T-helper 17 cell (primary cell): ENCODE results near the gene VSX1. TPM values are rescaled to one million over a fixed set of nuclear protein-coding genes. Genes with fewer than 3 reads are reported as not detected.

Experiments used
- ATAC-seq: fragments of 150-1000 bp; cut with Tn5 transposase; 2 replicates; pipeline ENCODE4 v1.10.0; 2021; ENCODE audit warnings: mild to moderate bottlenecking, moderate library complexity
- DNase-seq, 3 donors: peaks; one replicate each; pipeline versions ENCODE4 v3.0.0 to v3.0.0-alpha.2; 2020 to 2021
- H3K9me3 ChIP-seq: one replicate; pipeline ENCODE4 v1.7.0; 2013; ENCODE audit warnings: low read length, mild to moderate bottlenecking; ENCODE audit not compliant: control insufficient read depth, poor library complexity, severe bottlenecking
- H3K27ac Mint-ChIP-seq: one replicate; pipeline ENCODE4 v1.8.0; 2022; ENCODE audit warnings: mild to moderate bottlenecking, moderate library complexity, mixed read lengths
- H3K27me3 Mint-ChIP-seq: one replicate; pipeline ENCODE4 v1.8.0; 2022; ENCODE audit warnings: mixed read lengths
- H3K36me3 Mint-ChIP-seq: one replicate; pipeline ENCODE4 v1.8.0; 2022; ENCODE audit warnings: low read depth, mixed read lengths
- H3K4me1 Mint-ChIP-seq: one replicate; pipeline ENCODE4 v1.8.0; 2022; ENCODE audit warnings: mild to moderate bottlenecking, mixed read lengths
- H3K4me3 Mint-ChIP-seq: one replicate; pipeline ENCODE4 v1.8.0; 2022; ENCODE audit warnings: mild to moderate bottlenecking, moderate library complexity, mixed read lengths
- total RNA-seq, 4 donors: library from RNA in 2 of 4; stranded (reverse) in 2 of 4; gene quantifications; one replicate each; pipeline ENCODE4 v1.2.3 and lab custom pipeline; 2022 to 2026

Gene VSX1
- total RNA-seq, 2 donors from 2014 or later, result not detected

DNA sequence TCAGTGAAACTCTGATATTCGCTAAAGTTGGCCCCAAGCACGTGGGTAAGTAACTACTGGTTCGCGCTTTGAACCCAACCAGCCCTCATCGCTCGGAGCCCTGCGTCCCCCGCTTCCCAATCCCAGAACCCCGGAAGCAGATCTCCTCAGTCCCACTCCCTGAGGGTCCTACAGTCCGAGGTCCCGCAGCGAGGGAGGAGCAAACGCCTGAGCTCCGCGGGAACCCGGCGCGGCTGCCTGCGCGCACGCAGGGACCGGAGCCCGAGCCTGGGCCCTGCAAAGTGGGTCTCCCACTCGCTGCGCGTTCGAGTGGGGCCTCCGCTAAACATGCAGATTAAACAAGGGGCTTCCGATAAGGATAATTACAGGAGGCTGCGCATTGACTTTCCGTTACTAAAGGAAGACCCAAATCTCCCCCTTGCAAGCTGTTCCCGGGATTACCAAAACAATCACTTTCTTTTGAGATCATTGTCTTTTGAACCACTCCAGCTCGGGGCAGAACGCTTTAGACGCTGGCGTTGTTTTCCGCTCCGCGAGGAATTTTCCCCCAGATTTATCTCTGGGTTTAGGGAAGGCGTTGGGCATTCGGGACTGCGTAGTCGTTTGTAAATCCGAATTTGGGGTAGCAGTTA is 1.3 kb upstream of the VSX1 start:
- Mint-ChIP-seq H3K27ac (no peak overlapping the region), H3K27me3 (peaks cover 63% of the 10 kb centered on the region), H3K4me1 (peaks cover 15% of the 10 kb centered on the region), H3K4me3 (peak overlapping the region; percentile 41), H3K36me3 (peaks cover 2% of the 10 kb centered on the region)
- ATAC-seq (no peak), DNase-seq (no peak)
- H3K9me3 ChIP-seq, result no peaks in the 10 kb centered on the region

DNA sequence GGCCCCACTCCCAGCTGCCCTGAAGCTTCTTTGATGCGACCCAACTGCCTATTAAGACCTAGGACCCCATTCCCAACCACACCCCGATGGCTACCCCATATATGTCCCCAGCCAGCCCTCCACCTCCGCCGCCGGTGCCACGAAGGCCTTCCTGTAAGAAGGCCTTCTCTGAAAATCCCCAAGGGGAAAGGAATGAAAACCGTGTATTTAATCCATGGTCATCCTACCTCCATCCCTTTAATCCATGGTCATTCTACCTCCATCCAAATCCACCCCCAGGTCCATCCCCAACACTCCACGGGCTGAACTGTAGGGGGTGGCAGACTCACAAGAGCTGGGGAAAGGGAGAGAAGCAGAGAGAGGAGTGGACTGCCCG is 545 bp upstream of the VSX1 start:
- DNase-seq, result no peak
- peak overlapping the region; percentile 78 for H3K4me3 Mint-ChIP-seq
- H3K9me3 ChIP-seq, result no peaks in the 10 kb centered on the region
- peaks cover 2% of the 10 kb centered on the region for H3K36me3 Mint-ChIP-seq
- ATAC-seq, result no peak
- H3K27ac Mint-ChIP-seq, result no peak overlapping the region
- peaks cover 15% of the 10 kb centered on the region for H3K4me1 Mint-ChIP-seq
- peaks cover 71% of the 10 kb centered on the region for H3K27me3 Mint-ChIP-seq

DNA sequence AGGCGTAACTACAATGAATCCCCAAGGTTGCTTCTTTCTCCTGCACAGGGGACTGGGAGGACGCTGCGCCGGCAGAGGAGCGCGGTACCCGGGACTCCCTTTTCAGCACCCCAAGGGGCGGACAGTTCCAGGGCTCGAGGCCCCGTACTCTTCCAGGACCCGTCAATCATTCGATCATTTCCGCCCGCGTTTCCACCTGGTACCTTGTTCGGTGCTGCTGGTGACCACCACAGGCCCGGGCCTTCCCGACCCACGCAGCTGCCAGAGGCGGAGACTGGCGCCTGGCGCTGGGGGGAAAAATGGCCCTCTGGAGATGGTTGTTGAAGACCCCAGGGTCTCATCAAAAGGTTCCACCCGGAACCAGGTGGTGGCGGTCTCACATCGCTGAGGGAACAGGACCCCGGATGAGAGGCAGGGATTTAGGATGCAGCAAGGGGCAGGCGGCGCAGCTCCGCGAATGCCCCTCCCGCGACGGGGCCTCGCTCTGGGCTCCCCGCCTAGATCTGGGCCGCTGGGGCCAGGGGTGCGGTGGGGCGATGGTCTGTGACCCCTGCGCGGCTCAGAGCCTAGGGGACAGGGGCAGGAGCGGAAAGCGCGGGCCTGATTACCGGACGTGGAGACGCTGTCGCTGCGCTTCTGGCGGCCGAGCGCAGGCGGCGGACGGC is 744 bp downstream of the VSX1 start:
- DNase-seq (peak in 1 of 3 donors; percentile 32), ATAC-seq (peak; percentile 64)
- H3K4me3 Mint-ChIP-seq, result no peak overlapping the region
- no peak overlapping the region for H3K27ac Mint-ChIP-seq
- peaks cover 76% of the 10 kb centered on the region for H3K27me3 Mint-ChIP-seq
- H3K4me1 Mint-ChIP-seq, result peaks cover 14% of the 10 kb centered on the region
- H3K9me3 ChIP-seq, result no peaks in the 10 kb centered on the region
- H3K36me3 Mint-ChIP-seq, result peaks cover 2% of the 10 kb centered on the region

DNA sequence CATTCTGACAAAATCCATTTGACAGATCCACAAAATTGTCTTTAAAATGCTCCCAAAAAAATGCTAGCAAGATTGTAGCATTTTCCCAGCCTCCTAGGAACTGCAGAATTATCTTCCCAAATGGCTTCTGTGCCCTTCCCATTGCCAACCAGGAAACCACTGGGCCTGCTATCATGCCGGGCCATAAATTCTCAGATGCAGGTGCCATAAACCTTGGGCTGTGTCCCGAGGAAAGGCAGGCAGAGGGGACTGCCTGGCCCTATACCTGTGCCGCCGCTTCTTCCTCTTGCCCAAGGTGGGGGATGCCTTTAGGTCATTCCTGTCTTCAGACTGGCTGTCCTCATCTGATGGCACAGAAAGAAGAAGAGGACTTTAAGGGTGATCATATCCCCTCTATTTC is 2.8 kb downstream of the VSX1 start:
- H3K36me3 Mint-ChIP-seq, result peaks cover 2% of the 10 kb centered on the region

DNA sequence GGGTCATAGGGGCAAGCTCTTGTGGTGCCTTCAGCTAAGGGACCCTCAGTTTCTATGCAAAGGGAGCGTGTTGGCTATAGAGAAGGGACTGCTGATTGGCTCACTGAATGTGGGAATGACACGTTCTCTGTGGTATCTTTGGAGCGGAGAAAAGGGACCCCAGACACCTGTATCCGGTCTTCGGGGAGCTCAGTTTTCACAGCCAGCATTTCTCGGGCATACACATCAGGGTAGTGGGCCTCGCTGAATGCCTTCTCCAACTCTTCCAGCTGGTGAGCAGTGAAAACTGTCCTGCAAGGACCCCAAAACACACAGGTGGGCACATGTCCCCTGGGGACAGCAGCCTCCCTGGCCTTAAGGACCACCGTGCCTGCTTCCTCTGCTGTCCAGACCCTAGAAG is 3.3 kb downstream of the VSX1 start:
- no peak overlapping the region for H3K4me3 Mint-ChIP-seq
- H3K4me1 Mint-ChIP-seq, result peaks cover 5% of the 10 kb centered on the region
- H3K36me3 Mint-ChIP-seq, result peaks cover 2% of the 10 kb centered on the region
- peaks cover 78% of the 10 kb centered on the region for H3K27me3 Mint-ChIP-seq
- ATAC-seq, result no peak
- H3K27ac Mint-ChIP-seq, result no peak overlapping the region
- no peaks in the 10 kb centered on the region for H3K9me3 ChIP-seq
- no peak for DNase-seq

More for the DNA sequence above, 2.8 kb downstream of the VSX1 start:
- no peak for ATAC-seq
- peaks cover 8% of the 10 kb centered on the region for H3K4me1 Mint-ChIP-seq
- no peak for DNase-seq
- H3K27me3 Mint-ChIP-seq, result peaks cover 78% of the 10 kb centered on the region
- no peaks in the 10 kb centered on the region for H3K9me3 ChIP-seq
- no peak overlapping the region for H3K4me3 Mint-ChIP-seq
- no peak overlapping the region for H3K27ac Mint-ChIP-seq

DNA sequence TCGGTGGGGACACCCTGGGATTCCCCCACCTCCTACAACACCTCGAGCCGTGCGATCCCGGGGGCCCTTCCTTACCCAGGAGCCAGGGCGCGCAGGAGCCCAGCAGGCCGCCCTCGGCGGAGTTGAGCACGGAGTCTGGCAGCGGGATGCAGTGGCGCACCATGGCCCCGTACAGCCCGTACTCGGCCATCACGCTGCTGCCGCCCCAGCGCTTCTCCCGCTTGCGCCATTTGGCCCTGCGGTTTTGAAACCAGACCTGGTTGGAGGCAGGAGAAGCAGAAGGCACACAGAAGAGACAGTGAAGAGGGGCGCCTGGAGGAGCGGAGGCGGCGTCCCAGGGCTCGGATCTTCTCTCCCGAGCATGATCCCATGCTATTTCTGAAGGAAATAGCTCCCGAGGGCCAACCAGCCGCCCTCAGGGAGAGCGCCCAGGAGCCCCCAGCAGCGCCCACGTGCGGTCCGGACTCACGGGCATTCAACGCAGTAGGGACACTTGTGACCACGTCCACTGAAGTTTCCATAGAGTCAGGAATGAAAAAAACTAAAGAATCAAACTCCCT is 4.3 kb downstream of the VSX1 start:
- Mint-ChIP-seq H3K36me3 (peaks cover 2% of the 10 kb centered on the region), H3K4me3 (no peak overlapping the region), H3K27me3 (peaks cover 80% of the 10 kb centered on the region), H3K4me1 (peaks cover 4% of the 10 kb centered on the region), H3K27ac (no peak overlapping the region)
- H3K9me3 ChIP-seq, result no peaks in the 10 kb centered on the region
- DNase-seq (no peak), ATAC-seq (peak; percentile 30)

DNA sequence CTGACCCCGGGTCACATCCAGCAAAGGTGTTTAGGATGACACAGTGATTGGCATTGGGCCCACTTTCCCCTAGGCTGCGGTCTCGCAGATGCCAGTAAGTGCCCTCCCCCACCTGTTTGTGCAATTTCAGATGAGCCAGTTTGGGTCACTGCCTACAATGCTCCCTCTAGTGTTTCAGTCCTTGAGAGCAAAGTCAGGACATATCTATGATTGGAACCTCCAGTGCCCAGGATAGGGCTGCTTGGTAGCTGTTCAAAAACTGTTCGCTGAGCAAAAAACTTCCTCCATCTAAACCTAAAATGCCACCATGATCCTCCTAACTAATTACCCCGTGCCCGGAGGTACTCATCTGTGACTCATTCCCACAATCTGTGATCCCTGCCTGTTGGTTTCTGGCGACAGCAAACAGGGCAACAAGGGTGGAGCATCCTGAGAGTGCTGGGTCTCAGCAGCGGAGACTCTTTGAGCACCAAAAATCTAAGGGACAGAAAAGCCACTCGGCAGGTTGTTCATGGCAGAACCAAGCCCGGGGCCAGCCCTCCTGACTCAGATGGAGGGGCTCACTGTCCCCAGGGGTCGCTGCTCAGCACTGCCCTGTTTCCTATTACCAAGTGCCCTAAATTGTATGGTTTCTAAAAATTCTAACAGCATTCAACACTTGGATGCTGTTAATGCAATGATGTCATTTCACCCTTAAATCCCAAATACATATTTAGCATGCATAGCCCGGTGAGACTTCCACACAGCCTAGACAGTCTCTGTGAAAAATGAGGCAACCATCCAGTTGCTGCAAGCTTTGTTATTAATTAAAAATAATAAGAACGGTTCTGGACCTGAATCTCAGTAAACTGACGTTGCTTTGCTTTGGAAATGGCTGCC is 5.0 kb downstream of the VSX1 start:
- Mint-ChIP-seq H3K4me3 (no peak overlapping the region), H3K36me3 (peaks cover 2% of the 10 kb centered on the region), H3K4me1 (no peaks in the 10 kb centered on the region), H3K27me3 (peaks cover 82% of the 10 kb centered on the region), H3K27ac (no peak overlapping the region)
- no peaks in the 10 kb centered on the region for H3K9me3 ChIP-seq
- DNase-seq (no peak), ATAC-seq (peak; percentile 39)

DNA sequence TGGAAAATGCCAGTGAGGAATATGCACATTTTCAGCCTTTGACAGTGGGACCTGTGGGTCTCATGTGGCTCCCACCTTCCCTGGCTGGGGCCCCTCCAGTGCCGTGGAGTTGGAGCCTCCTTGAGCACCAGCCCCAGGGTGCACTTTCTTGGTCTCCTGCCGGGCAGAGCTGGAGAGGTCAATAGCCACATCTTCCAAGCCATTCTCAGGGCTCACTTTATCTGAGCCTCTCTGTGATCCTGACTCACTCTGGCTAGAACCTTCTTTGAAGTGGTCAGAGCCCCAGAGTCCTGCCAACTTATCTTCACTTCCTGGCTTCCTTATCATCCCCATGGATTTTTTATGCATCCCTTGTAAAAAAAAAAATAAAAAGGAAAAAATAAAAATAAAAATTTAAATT is 5.7 kb downstream of the VSX1 start:
- H3K9me3 ChIP-seq, result no peaks in the 10 kb centered on the region
- Mint-ChIP-seq H3K36me3 (peaks cover 2% of the 10 kb centered on the region), H3K27ac (no peak overlapping the region), H3K4me3 (no peak overlapping the region), H3K27me3 (peaks cover 88% of the 10 kb centered on the region), H3K4me1 (no peaks in the 10 kb centered on the region)
- ATAC-seq, result no peak
- DNase-seq, result no peak

DNA sequence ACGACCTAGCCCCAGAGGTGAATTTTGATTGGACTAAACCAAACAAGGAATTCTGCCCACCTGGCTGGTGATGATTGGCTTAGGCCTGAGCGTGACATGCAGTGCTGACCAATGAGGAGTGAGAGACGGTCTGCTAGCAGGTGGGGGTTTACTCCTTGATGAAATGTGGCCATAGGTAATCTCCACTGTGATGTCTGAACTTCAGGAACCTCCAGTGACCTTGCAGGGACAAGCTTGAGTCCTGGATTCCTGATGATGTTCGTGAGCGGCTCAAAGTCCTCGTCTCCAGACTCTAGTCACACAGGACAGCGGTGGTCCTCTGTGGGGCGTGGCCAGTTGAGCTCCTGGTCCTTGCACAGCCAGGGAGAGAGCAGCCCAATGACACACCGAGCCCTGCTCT is 8.4 kb downstream of the VSX1 start:
- H3K4me3 Mint-ChIP-seq, result no peak overlapping the region

DNA sequence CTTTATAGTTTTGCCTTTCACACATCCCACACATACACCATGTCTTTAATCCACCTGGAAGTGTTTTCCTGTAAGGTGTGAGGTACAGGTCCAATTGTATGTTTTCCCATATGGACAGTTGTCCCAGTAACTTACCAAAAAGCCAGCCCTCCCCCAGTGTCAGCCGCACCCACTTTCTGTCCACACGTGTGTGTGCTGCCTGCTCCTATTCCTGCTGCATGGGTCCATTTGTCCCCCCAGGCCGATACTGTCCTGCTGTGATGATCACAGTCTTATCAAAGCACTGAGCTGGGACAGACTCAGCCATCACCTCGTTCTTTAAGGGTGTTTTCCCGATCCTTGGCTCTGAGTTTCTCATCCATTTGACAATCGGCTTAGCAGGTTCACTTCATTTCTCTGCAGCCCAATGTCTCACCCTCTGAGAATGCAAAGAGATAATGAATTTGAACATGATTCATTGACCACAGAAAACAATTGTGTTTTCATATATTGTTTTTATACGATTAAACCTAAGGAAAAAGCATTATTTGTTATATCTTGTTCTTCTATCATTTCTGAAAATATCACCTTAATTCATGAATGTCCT is 9.6 kb downstream of the VSX1 start:
- DNase-seq, result no peak
- no peaks in the 10 kb centered on the region for H3K9me3 ChIP-seq
- Mint-ChIP-seq H3K27ac (no peak overlapping the region), H3K27me3 (peaks cover 74% of the 10 kb centered on the region), H3K4me1 (peaks cover 6% of the 10 kb centered on the region), H3K4me3 (no peak overlapping the region), H3K36me3 (no peaks in the 10 kb centered on the region)
- no peak for ATAC-seq

More for the DNA sequence above, 8.4 kb downstream of the VSX1 start:
- H3K9me3 ChIP-seq, result no peaks in the 10 kb centered on the region
- no peak overlapping the region for H3K27ac Mint-ChIP-seq
- no peak for DNase-seq
- H3K36me3 Mint-ChIP-seq, result no peaks in the 10 kb centered on the region
- no peak for ATAC-seq
- peaks cover 6% of the 10 kb centered on the region for H3K4me1 Mint-ChIP-seq
- peaks cover 86% of the 10 kb centered on the region for H3K27me3 Mint-ChIP-seq

DNA sequence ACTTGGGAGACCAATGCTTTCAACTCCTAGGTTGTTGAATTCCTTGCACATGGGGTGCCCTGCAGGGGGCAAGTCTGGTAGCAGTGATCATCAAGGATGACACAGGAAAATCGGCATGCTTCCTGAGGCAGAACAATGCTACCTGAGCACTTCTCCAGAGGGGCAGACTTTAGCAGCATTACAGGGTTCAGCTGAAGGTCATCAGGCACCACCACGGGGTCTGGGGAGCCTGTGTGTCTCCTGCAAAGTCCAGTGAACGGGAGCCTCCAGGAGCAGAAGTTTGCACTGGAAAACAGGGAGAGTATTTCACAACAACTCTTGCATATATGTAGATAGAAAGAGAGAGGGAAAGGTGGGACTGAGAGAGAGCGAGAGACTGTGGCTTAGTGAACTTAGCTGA is 10.2 kb downstream of the VSX1 start:
- Mint-ChIP-seq H3K4me3 (no peak overlapping the region), H3K27me3 (peaks cover 68% of the 10 kb centered on the region), H3K27ac (no peak overlapping the region), H3K36me3 (no peaks in the 10 kb centered on the region), H3K4me1 (peaks cover 6% of the 10 kb centered on the region)
- H3K9me3 ChIP-seq, result no peaks in the 10 kb centered on the region
- DNase-seq (no peak), ATAC-seq (no peak)

DNA sequence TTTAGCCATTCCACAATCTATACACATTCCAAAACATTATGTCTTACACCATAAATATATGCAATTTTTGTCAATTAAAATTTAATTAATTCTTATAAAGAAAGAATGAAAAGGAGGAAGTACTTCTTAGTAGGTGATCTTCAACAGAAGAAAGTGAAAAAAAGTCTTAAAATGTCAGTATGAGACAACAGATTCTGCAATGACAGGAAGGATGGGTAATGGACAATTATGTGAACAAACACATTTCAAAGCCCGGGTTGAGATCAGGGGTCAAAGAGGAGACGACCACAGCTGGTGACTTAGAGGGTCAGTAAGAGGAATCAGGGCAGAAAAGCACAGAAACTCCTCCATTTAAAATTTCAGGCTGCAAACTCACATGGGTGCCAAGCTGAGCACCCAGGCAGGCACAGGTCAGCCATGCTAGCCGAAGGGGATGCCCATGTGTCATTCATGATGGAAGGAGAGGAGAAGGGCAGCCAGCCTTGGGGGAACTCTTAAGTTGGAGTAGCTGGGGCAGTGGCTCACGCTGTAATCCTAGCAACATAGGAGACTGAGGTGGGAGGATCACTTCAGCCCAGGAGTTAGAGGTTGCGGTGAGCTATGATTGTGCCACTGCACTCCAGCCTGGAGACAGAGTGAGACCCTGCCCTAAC is 11.0 kb downstream of the VSX1 start:
- peaks cover 7% of the 10 kb centered on the region for H3K4me1 Mint-ChIP-seq
- H3K27me3 Mint-ChIP-seq, result peaks cover 71% of the 10 kb centered on the region
- H3K36me3 Mint-ChIP-seq, result no peaks in the 10 kb centered on the region
- DNase-seq, result no peak
- ATAC-seq, result no peak
- no peak overlapping the region for H3K27ac Mint-ChIP-seq
- H3K4me3 Mint-ChIP-seq, result no peak overlapping the region
- H3K9me3 ChIP-seq, result no peaks in the 10 kb centered on the region
